ENCODE measurements around the gene RPL18A. TPM values are rescaled to one million over a fixed set of nuclear protein-coding genes. Genes with fewer than 3 reads are reported as not detected.

Gene RPL18A
- total and polyA plus RNA-seq, 4 donors = 452 to 870 (median 477) TPM

GRCh38 chr19:17862711-17863519, 3.2 kb downstream of the RPL18A start:
- Histone ChIP-seq H3K27ac (ENCODE audit: low read depth in 1 of 2, low read length in 2 of 2) (no peak overlapping the region), H3K9me3 (ENCODE audit: control insufficient read depth in 4 of 4, low read length in 3 of 4) (no peaks in the 10 kb centered on the region), H3K4me1 (ENCODE audit: control insufficient read depth in 4 of 4, insufficient read depth in 4 of 4, low read length in 3 of 4) (peaks cover 3 to 18% (median 13%) of the 10 kb centered on the region in 4 donors), H3K4me3 (ENCODE audit: low read depth in 1 of 3, low read length in 3 of 3) (no peak overlapping the region), H3K27me3 (ENCODE audit: control insufficient read depth in 4 of 4, insufficient read depth in 4 of 4, low read length in 3 of 4) (no peaks in the 10 kb centered on the region), H3K9ac (ENCODE audit: low read depth in 1 of 2, low read length in 2 of 2) (no peak overlapping the region), H3K36me3 (ENCODE audit: control insufficient read depth in 4 of 4, insufficient read depth in 3 of 4, low read depth in 1 of 4, low read length in 3 of 4) (peaks cover 17 to 31% (median 25%) of the 10 kb centered on the region in 4 donors)
- WGBS = 89% methylated on average over 31 of the region's 31 CpGs
- DNase-seq (ENCODE audit: low spot score) = no peak
- TF ChIP-seq, protein P1, sequence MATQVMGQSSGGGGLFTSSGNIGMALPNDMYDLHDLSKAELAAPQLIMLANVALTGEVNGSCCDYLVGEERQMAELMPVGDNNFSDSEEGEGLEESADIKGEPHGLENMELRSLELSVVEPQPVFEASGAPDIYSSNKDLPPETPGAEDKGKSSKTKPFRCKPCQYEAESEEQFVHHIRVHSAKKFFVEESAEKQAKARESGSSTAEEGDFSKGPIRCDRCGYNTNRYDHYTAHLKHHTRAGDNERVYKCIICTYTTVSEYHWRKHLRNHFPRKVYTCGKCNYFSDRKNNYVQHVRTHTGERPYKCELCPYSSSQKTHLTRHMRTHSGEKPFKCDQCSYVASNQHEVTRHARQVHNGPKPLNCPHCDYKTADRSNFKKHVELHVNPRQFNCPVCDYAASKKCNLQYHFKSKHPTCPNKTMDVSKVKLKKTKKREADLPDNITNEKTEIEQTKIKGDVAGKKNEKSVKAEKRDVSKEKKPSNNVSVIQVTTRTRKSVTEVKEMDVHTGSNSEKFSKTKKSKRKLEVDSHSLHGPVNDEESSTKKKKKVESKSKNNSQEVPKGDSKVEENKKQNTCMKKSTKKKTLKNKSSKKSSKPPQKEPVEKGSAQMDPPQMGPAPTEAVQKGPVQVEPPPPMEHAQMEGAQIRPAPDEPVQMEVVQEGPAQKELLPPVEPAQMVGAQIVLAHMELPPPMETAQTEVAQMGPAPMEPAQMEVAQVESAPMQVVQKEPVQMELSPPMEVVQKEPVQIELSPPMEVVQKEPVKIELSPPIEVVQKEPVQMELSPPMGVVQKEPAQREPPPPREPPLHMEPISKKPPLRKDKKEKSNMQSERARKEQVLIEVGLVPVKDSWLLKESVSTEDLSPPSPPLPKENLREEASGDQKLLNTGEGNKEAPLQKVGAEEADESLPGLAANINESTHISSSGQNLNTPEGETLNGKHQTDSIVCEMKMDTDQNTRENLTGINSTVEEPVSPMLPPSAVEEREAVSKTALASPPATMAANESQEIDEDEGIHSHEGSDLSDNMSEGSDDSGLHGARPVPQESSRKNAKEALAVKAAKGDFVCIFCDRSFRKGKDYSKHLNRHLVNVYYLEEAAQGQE (IDR thresholded peaks at IDR 0.05) = no peak
- TF ChIP-seq JUND (IDR thresholded peaks at IDR 0.05) (no peak), GABPA (IDR thresholded peaks at IDR 0.05 in 1 of 2, conservative IDR thresholded peaks at IDR 0.05 in 1 of 2) (no peak), EGR1 (IDR thresholded peaks at IDR 0.05; ENCODE audit: low read depth in 2 of 2) (no peak), HNF4G (IDR thresholded peaks at IDR 0.05) (no peak), FOXA1 (IDR thresholded peaks at IDR 0.05) (no peak), NR2F2 (IDR thresholded peaks at IDR 0.05) (no peak), YY1 (IDR thresholded peaks at IDR 0.05) (no peak), RAD21 (IDR thresholded peaks at IDR 0.05) (no peak), RXRA (IDR thresholded peaks at IDR 0.05) (no peak), SP1 (IDR thresholded peaks at IDR 0.05) (no peak), ATF3 (IDR thresholded peaks at IDR 0.05) (no peak), HNF4A (conservative IDR thresholded peaks at IDR 0.05) (no peak), FOXA2 (IDR thresholded peaks at IDR 0.05) (no peak), TAF1 (conservative IDR thresholded peaks at IDR 0.05) (no peak)
- TF ChIP-seq, protein P2, sequence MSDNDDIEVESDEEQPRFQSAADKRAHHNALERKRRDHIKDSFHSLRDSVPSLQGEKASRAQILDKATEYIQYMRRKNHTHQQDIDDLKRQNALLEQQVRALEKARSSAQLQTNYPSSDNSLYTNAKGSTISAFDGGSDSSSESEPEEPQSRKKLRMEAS (IDR thresholded peaks at IDR 0.05) = no peak
- TF ChIP-seq, protein P3, sequence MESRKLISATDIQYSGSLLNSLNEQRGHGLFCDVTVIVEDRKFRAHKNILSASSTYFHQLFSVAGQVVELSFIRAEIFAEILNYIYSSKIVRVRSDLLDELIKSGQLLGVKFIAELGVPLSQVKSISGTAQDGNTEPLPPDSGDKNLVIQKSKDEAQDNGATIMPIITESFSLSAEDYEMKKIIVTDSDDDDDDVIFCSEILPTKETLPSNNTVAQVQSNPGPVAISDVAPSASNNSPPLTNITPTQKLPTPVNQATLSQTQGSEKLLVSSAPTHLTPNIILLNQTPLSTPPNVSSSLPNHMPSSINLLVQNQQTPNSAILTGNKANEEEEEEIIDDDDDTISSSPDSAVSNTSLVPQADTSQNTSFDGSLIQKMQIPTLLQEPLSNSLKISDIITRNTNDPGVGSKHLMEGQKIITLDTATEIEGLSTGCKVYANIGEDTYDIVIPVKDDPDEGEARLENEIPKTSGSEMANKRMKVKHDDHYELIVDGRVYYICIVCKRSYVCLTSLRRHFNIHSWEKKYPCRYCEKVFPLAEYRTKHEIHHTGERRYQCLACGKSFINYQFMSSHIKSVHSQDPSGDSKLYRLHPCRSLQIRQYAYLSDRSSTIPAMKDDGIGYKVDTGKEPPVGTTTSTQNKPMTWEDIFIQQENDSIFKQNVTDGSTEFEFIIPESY (IDR thresholded peaks at IDR 0.05) = no peak
- TF ChIP-seq, protein P4, sequence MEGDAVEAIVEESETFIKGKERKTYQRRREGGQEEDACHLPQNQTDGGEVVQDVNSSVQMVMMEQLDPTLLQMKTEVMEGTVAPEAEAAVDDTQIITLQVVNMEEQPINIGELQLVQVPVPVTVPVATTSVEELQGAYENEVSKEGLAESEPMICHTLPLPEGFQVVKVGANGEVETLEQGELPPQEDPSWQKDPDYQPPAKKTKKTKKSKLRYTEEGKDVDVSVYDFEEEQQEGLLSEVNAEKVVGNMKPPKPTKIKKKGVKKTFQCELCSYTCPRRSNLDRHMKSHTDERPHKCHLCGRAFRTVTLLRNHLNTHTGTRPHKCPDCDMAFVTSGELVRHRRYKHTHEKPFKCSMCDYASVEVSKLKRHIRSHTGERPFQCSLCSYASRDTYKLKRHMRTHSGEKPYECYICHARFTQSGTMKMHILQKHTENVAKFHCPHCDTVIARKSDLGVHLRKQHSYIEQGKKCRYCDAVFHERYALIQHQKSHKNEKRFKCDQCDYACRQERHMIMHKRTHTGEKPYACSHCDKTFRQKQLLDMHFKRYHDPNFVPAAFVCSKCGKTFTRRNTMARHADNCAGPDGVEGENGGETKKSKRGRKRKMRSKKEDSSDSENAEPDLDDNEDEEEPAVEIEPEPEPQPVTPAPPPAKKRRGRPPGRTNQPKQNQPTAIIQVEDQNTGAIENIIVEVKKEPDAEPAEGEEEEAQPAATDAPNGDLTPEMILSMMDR (IDR thresholded peaks at IDR 0.05; ENCODE audit: low read depth, low read length, missing input control) = no peak
